ENCODE measurements around the gene RBM33.

GRCh38 chr7:155737590-155737989 lies 93.1 kb downstream of the RBM33 start:
- TF ChIP-seq POLR2A (IDR thresholded peaks at IDR 0.05; ENCODE audit: low read length) (no peak), GATA1 (IDR thresholded peaks at IDR 0.05; ENCODE audit: low read depth, low read length) (no peak)
